ENCODE results near the gene ELMO1. TPM values are rescaled to one million over a fixed set of nuclear protein-coding genes. Genes with fewer than 3 reads are reported as not detected.

Gene ELMO1
- total and polyA plus RNA-seq, 2 experiments from 2014 or later: 19.7 to 28.7 TPM

- Histone ChIP-seq H3K36me3 (replicated peaks; ENCODE audit: insufficient read depth, low read depth) (no peaks in the 10 kb centered on the region), H4K20me1 (ENCODE audit: insufficient read depth, poor library complexity, severe bottlenecking) (no peaks in the 10 kb centered on the region), H3K9me3 (ENCODE audit: low read depth) (no peaks in the 10 kb centered on the region), H3K4me1 (ENCODE audit: insufficient read depth) (peaks cover 15% of the 10 kb centered on the region), H3K79me2 (no peaks in the 10 kb centered on the region), H3K4me2 (no peak overlapping the region), H3K9me2 (replicated peaks; ENCODE audit: insufficient read depth) (no peaks in the 10 kb centered on the region), H3K27me3 (no peaks in the 10 kb centered on the region), H3K4me3 (no peak overlapping the region), H3K27ac (no peak overlapping the region), H2AFZ (no peak overlapping the region)
- TF ChIP-seq CTCF (IDR thresholded peaks at IDR 0.05; ENCODE audit: poor library complexity): no peak
- no peak for TF ChIP-seq EZH2 (IDR thresholded peaks at IDR 0.05; ENCODE audit: borderline replicate concordance)
- 90% methylated on average over 1 of the region's 1 CpG for WGBS (ENCODE audit: low lambda C conversion rate, missing lambda C conversion rate)
- DNase-seq (ENCODE audit: low spot score): no peak
These were observed 337.2 kb downstream of the ELMO1 start for GRCh38 chr7:37111459-37111858.

- no peaks in the 10 kb centered on the region for H3K36me3 ChIP-seq (replicated peaks; ENCODE audit: insufficient read depth, low read depth)
- no peak overlapping the region for H2AFZ ChIP-seq
- 91% methylated on average over 5 of the region's 5 CpGs for WGBS (ENCODE audit: low lambda C conversion rate, missing lambda C conversion rate)
- H3K27ac ChIP-seq: no peak overlapping the region
- no peaks in the 10 kb centered on the region for H3K27me3 ChIP-seq
- H3K4me1 ChIP-seq (ENCODE audit: insufficient read depth): peaks cover 15% of the 10 kb centered on the region
- no peaks in the 10 kb centered on the region for H4K20me1 ChIP-seq (ENCODE audit: insufficient read depth, poor library complexity, severe bottlenecking)
- TF ChIP-seq EZH2 (IDR thresholded peaks at IDR 0.05; ENCODE audit: borderline replicate concordance) (no peak), EZH2phosphoT487 (IDR thresholded peaks at IDR 0.05; ENCODE audit: low read depth, severe bottlenecking, unreplicated experiment) (no peak), CTCF (IDR thresholded peaks at IDR 0.05; ENCODE audit: poor library complexity) (no peak)
- no peak overlapping the region for H3K4me3 ChIP-seq
- DNase-seq (ENCODE audit: low spot score): no peak
- no peaks in the 10 kb centered on the region for H3K79me2 ChIP-seq
- no peaks in the 10 kb centered on the region for H3K9me2 ChIP-seq (replicated peaks; ENCODE audit: insufficient read depth)
- no peak overlapping the region for H3K4me2 ChIP-seq
- H3K9me3 ChIP-seq (ENCODE audit: low read depth): no peaks in the 10 kb centered on the region
These were observed 337.8 kb downstream of the ELMO1 start for GRCh38 chr7:37110660-37111424.

DNA sequence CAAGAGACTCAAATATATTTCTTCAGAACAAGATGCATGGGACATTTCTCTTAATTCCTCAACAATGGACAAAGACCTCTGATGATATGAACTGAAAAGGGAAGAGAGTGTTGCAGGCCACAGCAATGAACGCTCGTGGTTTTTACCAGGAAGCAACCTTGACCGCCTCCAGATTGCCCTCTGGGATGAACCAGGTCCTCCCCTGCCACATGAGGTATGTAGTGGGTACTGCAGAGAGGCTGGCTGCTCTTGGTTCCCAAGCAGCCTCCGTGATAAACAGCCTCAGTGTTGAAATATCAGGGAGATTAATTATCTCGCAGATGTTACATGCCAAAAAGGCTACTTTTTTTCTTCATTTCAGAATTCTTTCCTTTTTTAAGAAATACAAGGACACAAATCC lies 338.8 kb downstream of the ELMO1 start:
- no peaks in the 10 kb centered on the region for H3K27me3 ChIP-seq
- no peaks in the 10 kb centered on the region for H3K36me3 ChIP-seq (replicated peaks; ENCODE audit: insufficient read depth, low read depth)
- 67% methylated on average over 5 of the region's 5 CpGs for WGBS (ENCODE audit: low lambda C conversion rate, missing lambda C conversion rate)
- H3K4me3 ChIP-seq: no peak overlapping the region
- no peak overlapping the region for H3K4me2 ChIP-seq
- no peaks in the 10 kb centered on the region for H3K79me2 ChIP-seq
- no peaks in the 10 kb centered on the region for H3K9me2 ChIP-seq (replicated peaks; ENCODE audit: insufficient read depth)
- no peaks in the 10 kb centered on the region for H4K20me1 ChIP-seq (ENCODE audit: insufficient read depth, poor library complexity, severe bottlenecking)
- no peak for DNase-seq (ENCODE audit: low spot score)
- H2AFZ ChIP-seq: no peak overlapping the region
- peaks cover 15% of the 10 kb centered on the region for H3K4me1 ChIP-seq (ENCODE audit: insufficient read depth)
- H3K27ac ChIP-seq: no peak overlapping the region
- H3K9me3 ChIP-seq (ENCODE audit: low read depth): no peaks in the 10 kb centered on the region
- TF ChIP-seq CTCF (IDR thresholded peaks at IDR 0.05; ENCODE audit: poor library complexity) (no peak), EZH2 (IDR thresholded peaks at IDR 0.05; ENCODE audit: borderline replicate concordance) (no peak), EZH2phosphoT487 (IDR thresholded peaks at IDR 0.05; ENCODE audit: low read depth, severe bottlenecking, unreplicated experiment) (no peak)

Measured in hepatocyte (in vitro differentiated cells).